Measurements from ENCODE around the gene CCNL1. TPM values are rescaled to one million over a fixed set of nuclear protein-coding genes. Genes with fewer than 3 reads are reported as not detected.

CCNL1 gene
- total and polyA plus RNA-seq, 2 of the 4 experiments (the other 2 are of a cell fraction), result 60.9 to 83.3 TPM

GRCh38 chr3:157139938-157140534 is 19.9 kb downstream of the CCNL1 start:
- H3K79me1 ChIP-seq (ENCODE audit: low read depth in 1 of 2, low read length in 2 of 2), result 0 out of 4 replicates have a peak, but pooled peaks cover 0 to 9% of the 10 kb centered on the region in 2 experiments
- no peak overlapping the region for H2AFZ ChIP-seq (replicated peaks; ENCODE audit: low read length, poor library complexity)
- H3K18ac ChIP-seq (ENCODE audit: low read depth, low read length), result no peak overlapping the region
- no peak overlapping the region for H3K4ac ChIP-seq (ENCODE audit: low read depth, low read length)
- H4K91ac ChIP-seq (ENCODE audit: insufficient read depth, low read depth, low read length), result no peak overlapping the region
- no peak overlapping the region for H2BK20ac ChIP-seq (ENCODE audit: low read depth, low read length)
- H4K20me1 ChIP-seq (ENCODE audit: insufficient read depth, low read length), result no peaks in the 10 kb centered on the region; the same call in 1 of the 2 replicates
- H3K9me3 ChIP-seq (ENCODE audit: control insufficient read depth, insufficient read depth, low read length), result no peaks in the 10 kb centered on the region
- no peak overlapping the region for H3K4me2 ChIP-seq (ENCODE audit: low read depth, low read length)
- no peak for ATAC-seq (ENCODE audit: low read depth)
- no peak overlapping the region for H4K8ac ChIP-seq (ENCODE audit: low read depth in 2 of 2, low read length in 2 of 2)
- no peaks in the 10 kb centered on the region for H3K27me3 ChIP-seq (ENCODE audit: control insufficient read depth, insufficient read depth, low read length)
- 68% methylated on average over 3 of the region's 8 CpGs; no CpG with 5 or more reads in 1 of the 2 experiments for WGBS, 2 experiments (ENCODE audit: extremely low coverage in 2 of 2, insufficient read length in 1 of 2)
- POLR2A ChIA-PET (ENCODE audit: unreplicated experiment), result no interaction called here
- in situ Hi-C loops (cut with MboI; ENCODE audit: low sequenced_read_pairs) (loop anchor here (5.0 to 25.0 kb wide), 5 partner anchors 313 to 1153 kb away; partner anchors contain the start of gene LEKR1), intact Hi-C loops (cut with micrococcal nuclease) (loop anchor here (5.0 to 10.0 kb wide), 4 partner anchors 273 to 1143 kb away; no protein-coding TSS in a partner anchor), dilution Hi-C loops (cut with HindIII; ENCODE audit: low sequenced_read_pairs, unreplicated experiment) (no loop called here)
- H3K56ac ChIP-seq (ENCODE audit: extremely low read depth, insufficient read depth, low read length), result no peak overlapping the region
- peaks cover 12% of the 10 kb centered on the region for H3K36me3 ChIP-seq (ENCODE audit: control insufficient read depth, insufficient read depth, low read length)
- no peak overlapping the region for H2BK15ac ChIP-seq (ENCODE audit: low read depth, low read length)
- H4K5ac ChIP-seq (ENCODE audit: low read depth, low read length), result no peak overlapping the region
- no peak overlapping the region for H2AK9ac ChIP-seq (replicated peaks; ENCODE audit: low read depth, low read length, poor library complexity)
- DNase-seq, result no peak
- CTCF ChIA-PET, result interaction anchor here (0.6 kb wide), 1 partner anchor 1874 kb away, joined by 4 read pairs; no protein-coding TSS in a partner anchor
- no peak overlapping the region for H3K14ac ChIP-seq (replicated peaks; ENCODE audit: low read depth, low read length)
- H2BK120ac ChIP-seq (ENCODE audit: low read depth, low read length), result no peak overlapping the region
- no TSS peak for BruUV-seq (replicated peaks)
- H3K9ac ChIP-seq (ENCODE audit: low read depth, low read length), result no peak overlapping the region
- peaks cover 4% of the 10 kb centered on the region; the same call in 1 of the 2 replicates for H3K9me1 ChIP-seq (ENCODE audit: insufficient read depth, low read length)
- no peak overlapping the region for H3K23ac ChIP-seq (ENCODE audit: low read depth, low read length)
- no peak overlapping the region for H3K4me3 ChIP-seq (ENCODE audit: insufficient read depth, low read depth, low read length)
- H2BK5ac ChIP-seq (ENCODE audit: low read depth, low read length, poor library complexity, severe bottlenecking), result no peak overlapping the region
- TF ChIP-seq MXI1 (IDR thresholded peaks at IDR 0.05; ENCODE audit: borderline replicate concordance, low read depth, low read length), result no peak
- TF ChIP-seq NFE2L2 (IDR thresholded peaks at IDR 0.05; ENCODE audit: low read depth, low read length), result no peak
- TF ChIP-seq MAZ (IDR thresholded peaks at IDR 0.05; ENCODE audit: borderline replicate concordance, low read depth, low read length), result no peak
- no peak for TF ChIP-seq RAD21 (IDR thresholded peaks at IDR 0.05; ENCODE audit: low read length)
- no peak for TF ChIP-seq BHLHE40 (IDR thresholded peaks at IDR 0.05; ENCODE audit: low read depth, low read length)
- TF ChIP-seq USF2 (IDR thresholded peaks at IDR 0.05; ENCODE audit: low read depth, low read length), result no peak
- TF ChIP-seq, protein P1, sequence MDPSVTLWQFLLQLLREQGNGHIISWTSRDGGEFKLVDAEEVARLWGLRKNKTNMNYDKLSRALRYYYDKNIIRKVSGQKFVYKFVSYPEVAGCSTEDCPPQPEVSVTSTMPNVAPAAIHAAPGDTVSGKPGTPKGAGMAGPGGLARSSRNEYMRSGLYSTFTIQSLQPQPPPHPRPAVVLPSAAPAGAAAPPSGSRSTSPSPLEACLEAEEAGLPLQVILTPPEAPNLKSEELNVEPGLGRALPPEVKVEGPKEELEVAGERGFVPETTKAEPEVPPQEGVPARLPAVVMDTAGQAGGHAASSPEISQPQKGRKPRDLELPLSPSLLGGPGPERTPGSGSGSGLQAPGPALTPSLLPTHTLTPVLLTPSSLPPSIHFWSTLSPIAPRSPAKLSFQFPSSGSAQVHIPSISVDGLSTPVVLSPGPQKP (IDR thresholded peaks at IDR 0.05; ENCODE audit: borderline replicate concordance, low read depth, low read length), result no peak
- TF ChIP-seq RFX5 (IDR thresholded peaks at IDR 0.05; ENCODE audit: low read depth, low read length), result no peak
- TF ChIP-seq CHD1 (IDR thresholded peaks at IDR 0.05; ENCODE audit: low read depth, low read length), result no peak
- no peak for TF ChIP-seq MAFK (IDR thresholded peaks at IDR 0.05; ENCODE audit: low read depth, low read length)
- peaks cover 10% of the 10 kb centered on the region for H3K4me1 ChIP-seq (ENCODE audit: control insufficient read depth, insufficient read depth, low read length)
- H2AK5ac ChIP-seq (ENCODE audit: low read depth, low read length), result no peak overlapping the region
- H3K27ac ChIP-seq (ENCODE audit: insufficient read depth, low read length), result no peak overlapping the region

Data from IMR-90 (cell line).